HepG2 (cell line): ENCODE data around the gene EEF1A2. TPM values are rescaled to one million over a fixed set of nuclear protein-coding genes. Genes with fewer than 3 reads are reported as not detected.

Experiments
- ATAC-seq: fragments of 200-7000 bp; cut with Tn5 transposase; 3 replicates; pipeline ENCODE4 v1.9.1; 2020; ENCODE audit warnings: mild to moderate bottlenecking, moderate library complexity
- BruUV-seq: library from RNA; stranded (reverse); fragments of 400-500 nt; replicated peaks from 2 replicates; lab custom pipeline; 2021; lab: Mats Ljungman, UMichigan
- CTCF ChIA-PET: fragments of 300-600 bp; formaldehyde crosslinking; extraction: SDS; loops from one replicate; lab custom pipeline; 2021; ENCODE audit warnings: low total read pairs, inconsistent platforms, low intra/inter-chr PET ratio; lab: Yijun Ruan, JAX
- POLR2A ChIA-PET: fragments of 350-600 bp; sonication (Branson Sonifier 250); formaldehyde crosslinking; loops from one replicate; lab custom pipeline; 2020; ENCODE audit warnings: antibody characterized with exemption, inconsistent platforms; lab: Yijun Ruan, JAX
- DNase-seq: peaks from one replicate; pipeline ENCODE4 v3.0.0-alpha.2; 2015; ENCODE audit warnings: low spot score
- FAIRE-seq: peaks from 3 replicates; lab custom pipeline; 2011; peaks lifted over from hg19 to GRCh38; lab: Jason Lieb, UNC
- H2AFZ ChIP-seq: one replicate; pipeline ENCODE4 v1.6.1; 2011; ENCODE audit warnings: low read length, inconsistent platforms
- H3K27ac ChIP-seq: fragments of 300-600 bp; 3 replicates; pipeline ENCODE4 v1.8.0; 2011; ENCODE audit warnings: mixed run types, mild to moderate bottlenecking, mixed read lengths, low read length, inconsistent platforms; ENCODE audit not compliant: insufficient read depth; ENCODE audit errors: extremely low read length
- H3K27me3 ChIP-seq, 2 experiments: fragments of 200-600 bp in 1 of 2; 2 replicates in 1 of 2; 3 replicates in 1 of 2; pipeline versions ENCODE4 v1.6.0 to v1.8.0; 2011; ENCODE audit warnings: low read length in 2 of 2, mild to moderate bottlenecking in 2 of 2, moderate library complexity in 2 of 2, inconsistent platforms in 1 of 2; ENCODE audit not compliant: insufficient read depth in 2 of 2, control insufficient read depth in 1 of 2
- H3K36me3 ChIP-seq, 2 experiments: fragments of 200-600 bp in 1 of 2; replicated peaks in 1 of 2; 2 replicates in 1 of 2; 3 replicates in 1 of 2; pipeline versions ENCODE4 v1.5.1 to v1.8.0; 2011; ENCODE audit warnings: low read length in 2 of 2, inconsistent platforms in 1 of 2; ENCODE audit not compliant: insufficient read depth in 2 of 2, control insufficient read depth in 1 of 2
- H3K4me1 ChIP-seq: 2 replicates; pipeline ENCODE4 v1.5.1; 2012; ENCODE audit warnings: low read length, inconsistent platforms; ENCODE audit not compliant: insufficient read depth
- H3K4me2 ChIP-seq: 2 replicates; pipeline ENCODE4 v1.6.0; 2011; ENCODE audit warnings: low read depth, low read length, inconsistent platforms
- H3K4me3 ChIP-seq, 3 experiments: fragments of 200-600 bp in 1 of 3; sonication (generic), shearing (Covaris generic) in 1 of 3; replicated peaks in 1 of 3; 2 replicates each; pipeline ENCODE4 v1.5.1; 2011 to 2016; ENCODE audit warnings: low read length in 3 of 3, inconsistent platforms in 2 of 3, low read depth in 2 of 3, mild to moderate bottlenecking in 2 of 3, control low read depth in 1 of 3, mixed read lengths in 1 of 3; ENCODE audit not compliant: insufficient read depth in 1 of 3
- H3K79me2 ChIP-seq: one replicate; pipeline ENCODE4 v1.6.1; 2011; ENCODE audit warnings: low read length, inconsistent platforms; ENCODE audit not compliant: insufficient read depth
- H3K9ac ChIP-seq: 2 replicates; pipeline ENCODE4 v1.6.0; 2011; ENCODE audit warnings: mild to moderate bottlenecking, low read depth, low read length, inconsistent platforms; ENCODE audit not compliant: insufficient read depth
- H3K9me3 ChIP-seq: 2 replicates; pipeline ENCODE4 v1.5.1; 2012; ENCODE audit warnings: mild to moderate bottlenecking, low read length
- H4K20me1 ChIP-seq: 2 replicates; pipeline ENCODE4 v1.6.0; 2011; ENCODE audit warnings: inconsistent platforms, mild to moderate bottlenecking, low read length, moderate library complexity; ENCODE audit not compliant: insufficient read depth
- AKAP8 ChIP-seq: sonication (generic); formaldehyde crosslinking; IDR thresholded peaks from 2 replicates; pipeline ENCODE4 v1.5.1; 2020; ENCODE audit warnings: mild to moderate bottlenecking, missing genetic modification reagents
- ATM ChIP-seq: fragments of 450-650 bp; IDR thresholded peaks from 2 replicates; pipeline ENCODE4 v1.7.1; 2017; ENCODE audit warnings: mild to moderate bottlenecking, borderline replicate concordance
- FOXK2 ChIP-seq: fragments of 450-650 bp; IDR thresholded peaks from 2 replicates; pipeline ENCODE4 v1.6.1; 2016
- MEF2D ChIP-seq: sonication (generic); formaldehyde crosslinking; IDR thresholded peaks from 2 replicates; pipeline ENCODE4 v1.5.1; 2020; ENCODE audit warnings: mild to moderate bottlenecking, missing genetic modification reagents
- MIXL1 ChIP-seq: IDR thresholded peaks from 2 replicates; pipeline ENCODE4 v1.6.1; 2016
- SMAD1 ChIP-seq: sonication (generic); formaldehyde crosslinking; IDR thresholded peaks from 2 replicates; pipeline ENCODE4 v1.4.0; 2020; ENCODE audit warnings: missing genetic modification reagents, low read depth, mild to moderate bottlenecking, borderline replicate concordance
- SOX6 ChIP-seq, 2 experiments: fragments of 450-650 bp in 1 of 2; sonication (generic) in 1 of 2; formaldehyde crosslinking in 1 of 2; IDR thresholded peaks; 2 replicates each; pipeline versions ENCODE4 v1.4.0 to v1.6.1; 2017 to 2020; ENCODE audit warnings: antibody characterized with exemption in 1 of 2, mild to moderate bottlenecking in 1 of 2, missing genetic modification reagents in 1 of 2
- WGBS: methylation state at CpG from one replicate; pipeline ENCODE4 v1.1.6; 2017; ENCODE audit warnings: low lambda C conversion rate; 5-methylcytosine and 5-hydroxymethylcytosine counted together
- in situ Hi-C: cut with HindIII; loops from 2 replicates; pipeline ENCODE4 v1.10.0; 2017; ENCODE audit warnings: low pct_unique_long_range_greater_than_20kb; ENCODE audit not compliant: extremely low pct_ligation_motif_present
- intact Hi-C: fragments of 100-400 bp; cut with micrococcal nuclease; formaldehyde crosslinking; loops from one replicate; pipeline ENCODE4 v1.10.0; 2022; ENCODE audit not compliant: unreplicated experiment
- polyA plus RNA-seq, 8 experiments: library from polyadenylated mRNA; depleted of rRNA in 3 of 8; stranded (reverse) in 7 of 8; unstranded in 1 of 8; fragments of >200 nt; fragmentation: Illumina TruSeq in 4 of 8; extraction: Trizol in 4 of 8; gene quantifications; 2 replicates each; pipeline versions ENCODE4 v1.2.1 to v1.2.3, GENCODE V29; 2011 to 2016; ENCODE audit warnings: low read depth in 4 of 8, missing spikeins in 1 of 8, mixed read lengths in 1 of 8; ENCODE audit not compliant: insufficient read depth in 1 of 8
- total RNA-seq, 5 experiments: library from RNA; depleted of rRNA; stranded (reverse); fragments of >200 nt; fragmentation: Illumina TruSeq; extraction: Trizol; gene quantifications; 2 replicates each; pipeline ENCODE4 v1.2.3, GENCODE V29; 2016; ENCODE audit warnings: low read depth in 1 of 5
- TF ChIP-seq, protein P1 (sequence below): fragments of 450-650 bp; IDR thresholded peaks from 2 replicates; pipeline ENCODE4 v1.6.1; 2017
- TF ChIP-seq, protein P2 (sequence below): sonication (generic); formaldehyde crosslinking; conservative IDR thresholded peaks from 2 replicates; pipeline ENCODE4 v1.4.0; 2020; ENCODE audit warnings: mild to moderate bottlenecking, missing genetic modification reagents, moderate library complexity
- TF ChIP-seq, protein P3 (sequence below): sonication (generic); formaldehyde crosslinking; IDR thresholded peaks from 2 replicates; pipeline ENCODE4 v1.9.0; 2021; ENCODE audit warnings: mild to moderate bottlenecking, missing genetic modification reagents
- TF ChIP-seq, protein P4 (sequence below): IDR thresholded peaks from 2 replicates; pipeline ENCODE4 v1.6.1; 2016; ENCODE audit warnings: mild to moderate bottlenecking, missing biosample characterization, missing genetic modification reagents

EEF1A2 gene
- total and polyA plus RNA-seq, 2 of the 13 experiments (the other 11 are each of a cell fraction or from before 2014, with no cell fraction given), result 0.44 to 0.87 TPM

DNA sequence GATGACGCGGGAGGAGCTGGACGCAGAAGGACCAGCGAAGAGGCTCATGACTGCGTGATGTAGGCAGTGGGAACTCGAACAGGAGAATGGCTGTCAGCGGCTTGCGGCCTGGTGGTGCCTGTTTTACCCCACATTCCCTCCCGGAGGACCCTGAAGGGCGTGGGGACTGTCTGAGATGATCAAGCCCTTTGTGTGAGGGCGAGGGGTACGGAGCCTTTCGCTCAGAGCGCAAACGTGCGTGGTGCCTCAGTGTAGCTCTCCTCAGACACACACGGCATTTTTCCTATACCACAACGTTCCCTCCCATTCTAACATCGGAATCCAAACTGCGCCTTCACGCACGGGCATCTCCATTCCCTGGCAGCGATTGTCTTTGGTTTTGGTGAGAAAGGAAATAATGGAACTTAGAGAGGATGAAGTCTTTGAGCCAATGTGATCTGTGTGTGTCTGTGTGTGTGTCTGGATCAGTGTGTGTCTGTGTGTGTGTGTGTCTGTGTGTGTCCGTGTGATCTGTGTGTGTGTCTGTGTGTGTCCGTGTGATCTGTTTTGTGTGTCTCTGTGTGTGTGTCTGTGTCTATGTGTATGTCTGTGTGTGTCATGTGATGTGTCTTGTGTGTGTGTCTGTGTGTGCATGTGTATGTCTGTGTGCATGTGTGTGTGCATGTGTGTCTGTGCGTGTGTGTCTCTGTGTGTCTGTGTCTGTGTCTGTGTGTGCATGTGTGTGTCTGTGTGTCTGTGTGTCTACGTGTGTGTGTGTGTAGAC lies 33.0 kb upstream of the EEF1A2 start:
- no peak overlapping the region for H3K4me2 ChIP-seq
- no peak for ATAC-seq
- H3K27ac ChIP-seq, result no peak overlapping the region
- ChIA-PET POLR2A (no interaction called here), CTCF (no interaction called here)
- no peaks in the 10 kb centered on the region for H3K36me3 ChIP-seq
- WGBS, result 73% methylated on average over 27 of the region's 27 CpGs
- no TSS peak for BruUV-seq
- no peak for DNase-seq
- H3K4me1 ChIP-seq, result peaks cover 26% of the 10 kb centered on the region
- H3K9me3 ChIP-seq, result no peaks in the 10 kb centered on the region
- peak; percentile 91 for FAIRE-seq
- no peak overlapping the region for H3K9ac ChIP-seq
- H3K4me3 ChIP-seq, result no peak overlapping the region
- H3K79me2 ChIP-seq, result no peaks in the 10 kb centered on the region
- no peak overlapping the region for H2AFZ ChIP-seq
- in situ Hi-C loops, result no loop called here
- peaks cover 36 to 72% of the 10 kb centered on the region in 2 experiments for H3K27me3 ChIP-seq
- intact Hi-C loops, result loop anchor here (10.0 kb wide), 1 partner anchor 123 kb away; the partner anchor contains the start of genes RTEL1 and STMN3
- peaks cover 4% of the 10 kb centered on the region; the same call in 1 of the 2 replicates for H4K20me1 ChIP-seq
- 0 out of 2 replicates have a peak, but pooled peaks have one; percentile 28 for TF ChIP-seq FOXK2
- no peak for TF ChIP-seq MEF2D (CRISPR knock-in tag)
- TF ChIP-seq AKAP8 (CRISPR knock-in tag), result no peak
- TF ChIP-seq ATM, result 0 out of 2 replicates have a peak, but pooled peaks have one; percentile 86
- no peak for TF ChIP-seq SOX6 (IDR thresholded peaks at IDR 0.05)
- TF ChIP-seq SOX6 (CRISPR knock-in tag; IDR thresholded peaks at IDR 0.05), result no peak
- TF ChIP-seq SMAD1 (CRISPR knock-in tag), result no peak
- TF ChIP-seq, protein P1, sequence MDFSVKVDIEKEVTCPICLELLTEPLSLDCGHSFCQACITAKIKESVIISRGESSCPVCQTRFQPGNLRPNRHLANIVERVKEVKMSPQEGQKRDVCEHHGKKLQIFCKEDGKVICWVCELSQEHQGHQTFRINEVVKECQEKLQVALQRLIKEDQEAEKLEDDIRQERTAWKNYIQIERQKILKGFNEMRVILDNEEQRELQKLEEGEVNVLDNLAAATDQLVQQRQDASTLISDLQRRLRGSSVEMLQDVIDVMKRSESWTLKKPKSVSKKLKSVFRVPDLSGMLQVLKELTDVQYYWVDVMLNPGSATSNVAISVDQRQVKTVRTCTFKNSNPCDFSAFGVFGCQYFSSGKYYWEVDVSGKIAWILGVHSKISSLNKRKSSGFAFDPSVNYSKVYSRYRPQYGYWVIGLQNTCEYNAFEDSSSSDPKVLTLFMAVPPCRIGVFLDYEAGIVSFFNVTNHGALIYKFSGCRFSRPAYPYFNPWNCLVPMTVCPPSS, result peak; percentile 90; the same call in 1 of the 2 replicates
- TF ChIP-seq MIXL1 (CRISPR knock-in tag), result no peak
- TF ChIP-seq, protein P2, sequence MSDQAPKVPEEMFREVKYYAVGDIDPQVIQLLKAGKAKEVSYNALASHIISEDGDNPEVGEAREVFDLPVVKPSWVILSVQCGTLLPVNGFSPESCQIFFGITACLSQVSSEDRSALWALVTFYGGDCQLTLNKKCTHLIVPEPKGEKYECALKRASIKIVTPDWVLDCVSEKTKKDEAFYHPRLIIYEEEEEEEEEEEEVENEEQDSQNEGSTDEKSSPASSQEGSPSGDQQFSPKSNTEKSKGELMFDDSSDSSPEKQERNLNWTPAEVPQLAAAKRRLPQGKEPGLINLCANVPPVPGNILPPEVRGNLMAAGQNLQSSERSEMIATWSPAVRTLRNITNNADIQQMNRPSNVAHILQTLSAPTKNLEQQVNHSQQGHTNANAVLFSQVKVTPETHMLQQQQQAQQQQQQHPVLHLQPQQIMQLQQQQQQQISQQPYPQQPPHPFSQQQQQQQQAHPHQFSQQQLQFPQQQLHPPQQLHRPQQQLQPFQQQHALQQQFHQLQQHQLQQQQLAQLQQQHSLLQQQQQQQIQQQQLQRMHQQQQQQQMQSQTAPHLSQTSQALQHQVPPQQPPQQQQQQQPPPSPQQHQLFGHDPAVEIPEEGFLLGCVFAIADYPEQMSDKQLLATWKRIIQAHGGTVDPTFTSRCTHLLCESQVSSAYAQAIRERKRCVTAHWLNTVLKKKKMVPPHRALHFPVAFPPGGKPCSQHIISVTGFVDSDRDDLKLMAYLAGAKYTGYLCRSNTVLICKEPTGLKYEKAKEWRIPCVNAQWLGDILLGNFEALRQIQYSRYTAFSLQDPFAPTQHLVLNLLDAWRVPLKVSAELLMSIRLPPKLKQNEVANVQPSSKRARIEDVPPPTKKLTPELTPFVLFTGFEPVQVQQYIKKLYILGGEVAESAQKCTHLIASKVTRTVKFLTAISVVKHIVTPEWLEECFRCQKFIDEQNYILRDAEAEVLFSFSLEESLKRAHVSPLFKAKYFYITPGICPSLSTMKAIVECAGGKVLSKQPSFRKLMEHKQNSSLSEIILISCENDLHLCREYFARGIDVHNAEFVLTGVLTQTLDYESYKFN, result no peak
- TF ChIP-seq, protein P3, sequence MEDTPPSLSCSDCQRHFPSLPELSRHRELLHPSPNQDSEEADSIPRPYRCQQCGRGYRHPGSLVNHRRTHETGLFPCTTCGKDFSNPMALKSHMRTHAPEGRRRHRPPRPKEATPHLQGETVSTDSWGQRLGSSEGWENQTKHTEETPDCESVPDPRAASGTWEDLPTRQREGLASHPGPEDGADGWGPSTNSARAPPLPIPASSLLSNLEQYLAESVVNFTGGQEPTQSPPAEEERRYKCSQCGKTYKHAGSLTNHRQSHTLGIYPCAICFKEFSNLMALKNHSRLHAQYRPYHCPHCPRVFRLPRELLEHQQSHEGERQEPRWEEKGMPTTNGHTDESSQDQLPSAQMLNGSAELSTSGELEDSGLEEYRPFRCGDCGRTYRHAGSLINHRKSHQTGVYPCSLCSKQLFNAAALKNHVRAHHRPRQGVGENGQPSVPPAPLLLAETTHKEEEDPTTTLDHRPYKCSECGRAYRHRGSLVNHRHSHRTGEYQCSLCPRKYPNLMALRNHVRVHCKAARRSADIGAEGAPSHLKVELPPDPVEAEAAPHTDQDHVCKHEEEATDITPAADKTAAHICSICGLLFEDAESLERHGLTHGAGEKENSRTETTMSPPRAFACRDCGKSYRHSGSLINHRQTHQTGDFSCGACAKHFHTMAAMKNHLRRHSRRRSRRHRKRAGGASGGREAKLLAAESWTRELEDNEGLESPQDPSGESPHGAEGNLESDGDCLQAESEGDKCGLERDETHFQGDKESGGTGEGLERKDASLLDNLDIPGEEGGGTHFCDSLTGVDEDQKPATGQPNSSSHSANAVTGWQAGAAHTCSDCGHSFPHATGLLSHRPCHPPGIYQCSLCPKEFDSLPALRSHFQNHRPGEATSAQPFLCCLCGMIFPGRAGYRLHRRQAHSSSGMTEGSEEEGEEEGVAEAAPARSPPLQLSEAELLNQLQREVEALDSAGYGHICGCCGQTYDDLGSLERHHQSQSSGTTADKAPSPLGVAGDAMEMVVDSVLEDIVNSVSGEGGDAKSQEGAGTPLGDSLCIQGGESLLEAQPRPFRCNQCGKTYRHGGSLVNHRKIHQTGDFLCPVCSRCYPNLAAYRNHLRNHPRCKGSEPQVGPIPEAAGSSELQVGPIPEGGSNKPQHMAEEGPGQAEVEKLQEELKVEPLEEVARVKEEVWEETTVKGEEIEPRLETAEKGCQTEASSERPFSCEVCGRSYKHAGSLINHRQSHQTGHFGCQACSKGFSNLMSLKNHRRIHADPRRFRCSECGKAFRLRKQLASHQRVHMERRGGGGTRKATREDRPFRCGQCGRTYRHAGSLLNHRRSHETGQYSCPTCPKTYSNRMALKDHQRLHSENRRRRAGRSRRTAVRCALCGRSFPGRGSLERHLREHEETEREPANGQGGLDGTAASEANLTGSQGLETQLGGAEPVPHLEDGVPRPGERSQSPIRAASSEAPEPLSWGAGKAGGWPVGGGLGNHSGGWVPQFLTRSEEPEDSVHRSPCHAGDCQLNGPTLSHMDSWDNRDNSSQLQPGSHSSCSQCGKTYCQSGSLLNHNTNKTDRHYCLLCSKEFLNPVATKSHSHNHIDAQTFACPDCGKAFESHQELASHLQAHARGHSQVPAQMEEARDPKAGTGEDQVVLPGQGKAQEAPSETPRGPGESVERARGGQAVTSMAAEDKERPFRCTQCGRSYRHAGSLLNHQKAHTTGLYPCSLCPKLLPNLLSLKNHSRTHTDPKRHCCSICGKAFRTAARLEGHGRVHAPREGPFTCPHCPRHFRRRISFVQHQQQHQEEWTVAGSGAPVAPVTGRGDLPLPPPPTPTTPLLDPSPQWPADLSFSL, result peak; percentile 87; the same call in 1 of the 2 replicates
- TF ChIP-seq, protein P4, sequence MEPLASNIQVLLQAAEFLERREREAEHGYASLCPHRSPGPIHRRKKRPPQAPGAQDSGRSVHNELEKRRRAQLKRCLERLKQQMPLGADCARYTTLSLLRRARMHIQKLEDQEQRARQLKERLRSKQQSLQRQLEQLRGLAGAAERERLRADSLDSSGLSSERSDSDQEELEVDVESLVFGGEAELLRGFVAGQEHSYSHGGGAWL (CRISPR knock-in tag), result no peak
